B cell (primary cell): ENCODE results near the gene LRIT3. TPM values are rescaled to one million over a fixed set of nuclear protein-coding genes. Genes with fewer than 3 reads are reported as not detected.

ENCODE experiments used
- ATAC-seq: fragments of 200-7000 bp; cut with Tn5 transposase; one replicate; pipeline ENCODE4 v1.10.0; 2021; ENCODE audit warnings: low read depth, mild to moderate bottlenecking, moderate number of reproducible peaks, moderate library complexity
- CTCF ChIA-PET: fragments of 350-600 bp; sonication (Branson Sonifier 250); formaldehyde crosslinking; loops from one replicate; lab custom pipeline; 2021; ENCODE audit warnings: antibody characterized with exemption, inconsistent platforms; lab: Charles Lee
- POLR2A ChIA-PET: fragments of 350-600 bp; sonication (Branson Sonifier 250); formaldehyde crosslinking; loops from one replicate; lab custom pipeline; 2021; ENCODE audit warnings: antibody characterized with exemption; lab: Charles Lee
- DNase-seq: peaks from one replicate; pipeline ENCODE4 v3.0.0; 2013
- H2AFZ ChIP-seq: 2 replicates; pipeline ENCODE4 v1.6.1; 2012; ENCODE audit warnings: mild to moderate bottlenecking, low read depth, low read length; ENCODE audit not compliant: insufficient read depth, poor library complexity, severe bottlenecking
- H3K27ac ChIP-seq, 2 donors: 1 replicate in 1 of 2; 2 replicates in 1 of 2; pipeline ENCODE4 v1.5.1; 2012 to 2013; ENCODE audit warnings: low read length in 2 of 2, mild to moderate bottlenecking in 2 of 2, moderate library complexity in 1 of 2
- H3K27me3 ChIP-seq, 4 experiments: fragments of 200-600 bp in 1 of 4; sonication (generic) in 1 of 4; replicated peaks in 1 of 4; 1 replicate in 2 of 4; 2 replicates in 2 of 4; pipeline versions ENCODE4 v1.6.1 to v1.7.0; 2013 to 2016; ENCODE audit warnings: low read length in 3 of 4, mild to moderate bottlenecking in 2 of 4, mixed read lengths in 1 of 4, moderate library complexity in 1 of 4; ENCODE audit not compliant: insufficient read depth in 4 of 4, control insufficient read depth in 3 of 4; ENCODE audit errors: control extremely low read depth in 1 of 4
- H3K36me3 ChIP-seq, 2 experiments: replicated peaks in 1 of 2; 1 replicate in 1 of 2; 2 replicates in 1 of 2; pipeline versions ENCODE4 v1.6.1 to v1.7.1; 2013; ENCODE audit warnings: low read length in 1 of 2; ENCODE audit not compliant: insufficient read depth in 2 of 2, control insufficient read depth in 1 of 2; ENCODE audit errors: control extremely low read depth in 1 of 2, extremely low read depth in 1 of 2
- H3K4me1 ChIP-seq, 2 donors: fragments of 200-600 bp in 1 of 2; sonication (generic) in 1 of 2; 1 replicate in 1 of 2; 2 replicates in 1 of 2; pipeline versions ENCODE4 v1.5.1 to v1.6.1; 2013 to 2017; ENCODE audit warnings: low read length in 2 of 2; ENCODE audit not compliant: control insufficient read depth in 2 of 2, insufficient read depth in 2 of 2
- H3K4me2 ChIP-seq: replicated peaks from 2 replicates; pipeline ENCODE3; 2012; ENCODE audit warnings: mild to moderate bottlenecking, low read depth, low read length; ENCODE audit not compliant: poor library complexity, severe bottlenecking
- H3K4me3 ChIP-seq, 5 experiments: fragments of 200-600 bp in 1 of 5; sonication (generic) in 1 of 5; 1 replicate in 3 of 5; 2 replicates in 2 of 5; pipeline versions ENCODE4 v1.5.1 to v1.7.0; 2011 to 2016; ENCODE audit warnings: low read length in 4 of 5, mild to moderate bottlenecking in 4 of 5, low read depth in 2 of 5, control low read depth in 1 of 5, moderate library complexity in 1 of 5; ENCODE audit not compliant: insufficient read depth in 1 of 5; ENCODE audit errors: control extremely low read depth in 1 of 5, extremely low read depth in 1 of 5
- H3K79me2 ChIP-seq: fragments of 200-600 bp; sonication (generic); one replicate; pipeline ENCODE4 v1.6.0; 2016; ENCODE audit warnings: low read length; ENCODE audit not compliant: control insufficient read depth, insufficient read depth
- H3K9ac ChIP-seq: fragments of 200-600 bp; sonication (generic); 2 replicates; pipeline ENCODE4 v1.6.1; 2017; ENCODE audit warnings: mild to moderate bottlenecking, low read length, moderate library complexity
- H3K9me3 ChIP-seq, 3 donors: one replicate each; pipeline versions ENCODE4 v1.6.1 to v1.7.1; 2013; ENCODE audit warnings: low read length in 2 of 3; ENCODE audit not compliant: control insufficient read depth in 2 of 3, insufficient read depth in 1 of 3; ENCODE audit errors: control extremely low read depth in 1 of 3
- H4K20me1 ChIP-seq: 2 replicates; pipeline ENCODE4 v1.6.0; 2012; ENCODE audit warnings: mild to moderate bottlenecking, low read length; ENCODE audit not compliant: insufficient read depth, control insufficient read depth, poor library complexity, severe bottlenecking
- H3K27ac Mint-ChIP-seq: one replicate; pipeline ENCODE4 v1.8.0; 2021; ENCODE audit warnings: mixed read lengths
- H3K27me3 Mint-ChIP-seq: one replicate; pipeline ENCODE4 v1.8.0; 2021; ENCODE audit warnings: mixed read lengths
- H3K4me1 Mint-ChIP-seq: one replicate; pipeline ENCODE4 v1.8.0; 2021; ENCODE audit warnings: mixed read lengths
- H3K4me3 Mint-ChIP-seq: one replicate; pipeline ENCODE4 v1.8.0; 2021; ENCODE audit warnings: mixed read lengths
- H3K9me3 Mint-ChIP-seq: one replicate; pipeline ENCODE4 v1.8.0; 2022; ENCODE audit warnings: mixed read lengths; ENCODE audit not compliant: insufficient read depth
- CTCF ChIP-seq: fragments of 200-600 bp; IDR thresholded peaks from one replicate; pipeline ENCODE4 v1.8.0; 2022; ENCODE audit warnings: antibody characterized with exemption, mild to moderate bottlenecking
- EZH2 ChIP-seq: IDR thresholded peaks from 2 replicates; pipeline ENCODE4 v1.6.1; 2012; ENCODE audit warnings: borderline replicate concordance, low read depth, mild to moderate bottlenecking, moderate library complexity, low read length; ENCODE audit not compliant: insufficient read depth, poor library complexity, severe bottlenecking
- WGBS: methylation state at CpG from one replicate; pipeline ENCODE4 v1.1.5; 2013; ENCODE audit warnings: missing lambda C conversion rate; ENCODE audit not compliant: insufficient coverage; 5-methylcytosine and 5-hydroxymethylcytosine counted together
- intact Hi-C: fragments of 100-400 bp; cut with micrococcal nuclease; formaldehyde crosslinking; loops from one replicate; pipeline ENCODE4 v1.10.0; 2022
- polyA plus RNA-seq: library from polyadenylated mRNA; depleted of rRNA; stranded (reverse); fragments of >200 nt; gene quantifications from 2 replicates; pipeline ENCODE4 v1.2.3, GENCODE V29; 2012
- total RNA-seq, 2 donors: library from RNA; stranded (reverse); fragments of 120-200 nt in 1 of 2; gene quantifications; 1 replicate in 1 of 2; 2 replicates in 1 of 2; pipeline versions ENCODE4 v1.2.3 to v1.2.4, GENCODE V29; 2013 to 2022

Gene LRIT3
- total and polyA plus RNA-seq, 2 donors (not counting 1 experiment from before 2014, with no cell fraction given): 0.21 to 0.32 TPM

- H3K79me2 ChIP-seq: no peaks in the 10 kb centered on the region
- Mint-ChIP-seq H3K27ac (no peak overlapping the region), H3K27me3 (peaks cover 11% of the 10 kb centered on the region), H3K4me1 (no peaks in the 10 kb centered on the region), H3K4me3 (no peak overlapping the region), H3K9me3 (no peaks in the 10 kb centered on the region)
- ATAC-seq (no peak), DNase-seq (no peak)
- H4K20me1 ChIP-seq: no peaks in the 10 kb centered on the region
- H3K4me3 ChIP-seq: no peak overlapping the region
- no peak overlapping the region for H3K4me2 ChIP-seq
- H3K27me3 ChIP-seq: no peaks in the 10 kb centered on the region
- H3K27ac ChIP-seq: no peak overlapping the region
- H3K4me1 ChIP-seq: no peaks in the 10 kb centered on the region
- H3K36me3 ChIP-seq: no peaks in the 10 kb centered on the region
- WGBS: no CpG with 5 or more reads among the region's 1 CpG
- TF ChIP-seq EZH2 (no peak), CTCF (no peak)
- H2AFZ ChIP-seq: no peak overlapping the region
- ChIA-PET POLR2A (interaction anchor here (0.5 kb wide), 1 partner anchor 477 kb away, joined by 3 read pairs; no protein-coding TSS in a partner anchor), CTCF (no interaction called here)
- no peak overlapping the region for H3K9ac ChIP-seq
- intact Hi-C loops: no loop called here
- H3K9me3 ChIP-seq: no peaks in the 10 kb centered on the region
Observed at GRCh38 chr4:109921384-109921808, 73.5 kb downstream of the LRIT3 start.

Other genes starting within 250 kb of the LRIT3 start
- gene CASP6, start 144.7 kb upstream of the LRIT3 start, total RNA-seq: 7.7 and 8.3 TPM in 2 replicates
- gene CASP6, start 144.7 kb upstream of the LRIT3 start, polyA plus RNA-seq: 4.2 and 11.6 TPM in 2 replicates
- gene PLA2G12A, start 118.0 kb upstream of the LRIT3 start, total RNA-seq: 7.9 and 8.5 TPM in 2 replicates
- 4.9 and 5.6 TPM in 2 replicates for gene PLA2G12A, start 118.0 kb upstream of the LRIT3 start, polyA plus RNA-seq
- gene CFI, start 46.1 kb upstream of the LRIT3 start, total RNA-seq: not detected in 2 replicates
- not detected in 2 replicates for gene CFI, start 46.1 kb upstream of the LRIT3 start, polyA plus RNA-seq
- gene GAR1, start 32.3 kb upstream of the LRIT3 start, total RNA-seq: 10.0 and 11.0 TPM in 2 replicates
- gene GAR1, start 32.3 kb upstream of the LRIT3 start, polyA plus RNA-seq: 4.5 and 7.8 TPM in 2 replicates
- 0.64 TPM in 1 of 2 replicates, not detected in the other for gene RRH, start 20.1 kb upstream of the LRIT3 start, total RNA-seq
- 0.12 and 0.28 TPM in 2 replicates for gene RRH, start 20.1 kb upstream of the LRIT3 start, polyA plus RNA-seq
- gene EGF, start 64.8 kb downstream of the LRIT3 start, total RNA-seq: not detected in 2 replicates
- not detected in 2 replicates for gene EGF, start 64.8 kb downstream of the LRIT3 start, polyA plus RNA-seq